DMS153 treated with DMSO at 0.1 percent for 48 hours (cell line): Measurements from ENCODE around the gene PIEZO1.

ENCODE experiments used
- DNase-seq: peaks from one replicate; lab custom pipeline; 2025; ENCODE audit not compliant: unreplicated experiment; lab: John Stamatoyannopoulos, UW

PIEZO1 gene

DNA sequence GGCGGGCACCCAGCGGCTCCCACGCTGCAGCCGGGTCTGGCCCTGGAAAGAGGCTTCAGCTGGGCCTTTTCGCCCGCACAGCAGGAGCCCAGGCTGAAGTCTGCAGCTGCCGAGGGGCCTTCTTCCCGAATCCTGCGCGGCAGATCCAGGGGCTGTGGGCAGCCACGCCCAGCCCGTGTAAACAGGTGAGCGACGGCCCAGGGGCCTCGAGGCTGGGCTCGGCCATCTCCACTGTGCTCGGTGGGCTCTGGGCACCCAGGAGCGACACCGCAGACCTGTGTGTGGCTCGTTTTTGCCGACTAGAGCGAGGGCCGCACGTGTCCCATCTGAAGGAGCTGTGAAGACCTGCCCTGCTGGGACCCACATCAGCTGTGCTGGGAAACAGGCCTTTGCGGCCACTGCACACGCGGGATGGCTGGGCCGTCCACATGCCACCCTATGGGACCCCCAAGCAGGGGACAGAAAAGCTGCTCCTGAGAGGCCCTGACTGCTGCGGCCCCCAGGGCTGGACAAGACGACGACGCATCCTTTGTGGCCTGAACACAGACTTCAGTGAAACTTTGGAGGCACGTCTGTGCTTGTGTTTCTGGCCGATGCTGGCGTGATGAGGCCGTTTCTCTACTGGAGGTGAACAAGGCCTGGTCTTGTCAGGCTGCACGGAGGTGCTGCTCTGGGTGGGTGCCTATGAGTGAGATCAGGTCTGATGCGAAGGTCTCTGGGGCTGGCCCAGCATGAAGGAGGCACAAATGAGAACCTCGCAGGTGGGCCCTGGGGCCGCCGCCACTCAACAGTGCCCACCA is 31.9 kb upstream of the PIEZO1 start:
- DNase-seq: no peak

DNA sequence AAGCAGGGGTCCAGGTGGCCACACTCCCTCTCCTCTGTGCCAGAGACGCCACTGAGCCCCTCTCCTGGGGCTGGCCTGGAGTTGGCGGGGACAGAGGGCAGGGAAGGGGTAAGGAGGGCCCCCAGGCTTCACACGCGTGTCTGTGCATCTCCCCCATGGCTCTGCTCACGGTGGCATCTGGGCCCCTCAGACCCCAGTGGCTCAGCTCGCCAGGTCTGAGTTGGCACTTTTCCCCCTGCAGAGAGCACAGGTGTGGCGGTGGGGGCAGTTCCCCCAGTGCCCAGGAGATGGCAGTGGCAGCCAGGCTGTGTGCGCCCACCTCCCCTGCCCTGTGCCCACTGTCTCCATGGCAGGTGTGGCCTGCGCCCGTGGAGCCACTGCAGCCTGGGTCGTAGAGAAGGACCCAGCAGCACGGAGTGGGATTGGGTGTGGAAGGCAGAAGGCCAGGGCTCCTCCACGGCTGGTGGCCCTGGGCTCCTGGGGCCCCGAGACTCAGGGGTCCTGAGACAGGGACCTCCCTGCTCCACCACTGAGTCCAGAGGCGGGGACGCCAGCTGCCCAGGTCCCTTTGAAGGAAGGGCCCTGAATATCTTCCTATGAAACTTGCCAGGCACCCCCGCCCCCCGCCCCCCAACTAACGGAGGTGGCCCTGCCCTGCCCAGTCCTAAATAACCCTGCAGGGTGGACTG is 31.0 kb upstream of the PIEZO1 start:
- DNase-seq: peak; percentile 40

DNA sequence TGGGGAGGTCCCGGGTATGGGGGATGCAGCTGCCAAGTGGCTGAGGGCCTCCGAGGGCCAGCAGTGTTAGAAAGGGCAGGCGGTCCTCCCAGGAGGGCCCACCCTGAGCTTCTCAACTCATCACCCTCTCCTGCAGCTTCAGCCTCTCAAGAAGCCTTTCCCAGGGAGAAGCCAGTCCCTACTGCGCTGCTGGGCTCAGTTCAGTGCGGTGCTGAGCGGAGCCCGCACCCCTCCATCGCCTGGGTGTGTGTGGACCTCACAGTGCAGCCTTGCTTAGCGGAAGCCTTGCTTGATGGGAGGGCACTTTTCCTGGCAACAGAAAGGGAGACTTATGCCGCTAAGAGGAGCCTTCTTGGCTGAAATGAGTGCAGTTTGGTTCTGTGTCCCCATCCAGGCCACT is 30.2 kb upstream of the PIEZO1 start:
- DNase-seq: no peak

DNA sequence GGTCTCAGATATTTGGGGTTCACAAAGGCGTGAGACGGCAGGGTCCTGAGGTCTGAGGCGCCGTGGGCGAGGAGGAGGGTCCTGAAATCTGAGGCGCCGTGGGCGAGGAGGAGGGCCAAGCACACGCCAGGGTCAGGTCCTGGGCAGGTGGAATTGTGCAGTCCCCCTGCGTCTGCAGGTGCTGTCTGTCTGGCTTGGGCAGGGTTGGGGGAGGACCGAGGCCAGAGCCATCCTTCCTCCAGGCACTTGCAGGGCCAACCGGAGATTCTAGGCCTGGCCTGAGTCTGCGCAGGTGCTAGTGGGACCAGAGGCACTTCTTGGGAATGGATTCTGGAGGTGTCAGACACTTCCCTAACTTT is 29.1 kb upstream of the PIEZO1 start:
- no peak for DNase-seq

DNA sequence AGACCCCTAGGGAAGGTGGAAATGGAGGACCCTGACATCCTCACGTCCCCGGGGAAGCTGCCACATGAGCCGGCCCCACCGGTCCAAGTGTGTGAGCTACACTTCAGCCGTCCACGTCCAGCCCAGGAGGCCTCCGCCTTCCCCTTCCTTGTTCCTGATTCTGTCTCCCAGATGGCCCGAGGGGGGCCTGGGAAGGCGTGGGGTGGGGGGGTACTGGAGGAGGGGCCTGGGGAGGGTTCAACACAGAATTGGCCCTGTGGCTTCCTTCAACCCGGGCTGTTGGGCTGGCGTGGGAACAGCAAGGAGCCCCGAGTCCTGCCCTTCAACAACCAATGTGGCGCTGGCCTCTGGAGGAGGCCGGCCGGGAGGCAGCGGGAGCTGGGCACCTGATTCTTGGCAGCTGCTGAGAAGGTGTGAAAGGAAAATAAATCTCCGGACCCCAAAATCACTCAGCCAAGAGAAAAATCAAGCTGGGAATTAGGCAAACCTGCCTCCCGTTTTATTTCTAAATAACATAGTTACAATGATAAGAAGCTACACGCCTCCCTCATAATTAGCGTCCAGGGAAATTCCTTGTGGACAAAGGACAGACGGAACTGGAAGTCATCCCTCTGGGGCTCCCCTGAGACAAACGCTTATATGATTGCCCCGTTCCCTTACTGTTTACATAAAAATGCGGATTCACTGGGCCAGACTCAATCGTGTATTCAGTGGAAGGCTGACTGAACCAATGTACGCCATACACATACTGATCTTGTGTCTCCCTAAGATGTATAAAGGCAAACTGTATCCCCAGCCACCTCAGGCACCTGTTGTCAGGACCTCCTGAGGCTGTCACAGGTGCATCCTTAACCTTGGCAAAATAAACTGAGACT is 28.5 kb upstream of the PIEZO1 start:
- DNase-seq: peak; percentile 10

DNA sequence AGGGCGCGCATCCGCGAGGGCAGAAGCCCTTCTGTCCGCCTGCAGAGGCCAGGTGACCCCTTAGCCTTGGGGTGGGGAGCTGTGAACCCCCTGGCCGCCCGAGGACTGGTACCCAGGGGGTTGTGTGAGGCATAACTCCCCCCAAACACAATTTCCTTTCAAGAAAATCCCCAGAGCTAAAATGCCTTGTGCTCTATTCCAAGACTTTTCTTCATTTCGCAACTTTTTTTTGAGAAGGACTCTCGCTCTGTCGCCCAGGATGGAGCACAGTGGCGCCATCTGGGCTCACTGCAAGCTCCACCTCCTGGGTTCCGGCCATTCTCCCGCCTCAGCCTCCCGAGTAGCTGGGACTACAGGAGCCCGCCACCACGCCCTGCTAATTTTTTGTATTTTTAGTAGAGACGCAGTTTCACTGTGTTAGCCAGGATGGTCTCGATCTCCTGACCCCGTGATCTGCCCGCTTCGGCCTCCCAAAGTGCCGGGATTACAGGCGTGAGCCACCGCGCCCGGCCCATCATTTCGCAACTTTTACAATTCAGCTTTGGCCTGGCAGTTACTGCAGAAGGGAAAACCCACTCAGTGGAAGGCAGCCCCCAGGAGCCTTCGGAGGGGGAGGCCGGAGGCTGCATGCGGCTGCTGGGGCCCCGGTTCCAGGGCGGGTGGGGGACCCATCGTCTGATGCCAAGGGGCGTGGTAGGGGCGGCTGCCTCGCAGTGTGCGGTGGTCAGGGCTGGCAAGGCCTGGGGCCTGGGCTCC is 27.7 kb upstream of the PIEZO1 start:
- DNase-seq: no peak

DNA sequence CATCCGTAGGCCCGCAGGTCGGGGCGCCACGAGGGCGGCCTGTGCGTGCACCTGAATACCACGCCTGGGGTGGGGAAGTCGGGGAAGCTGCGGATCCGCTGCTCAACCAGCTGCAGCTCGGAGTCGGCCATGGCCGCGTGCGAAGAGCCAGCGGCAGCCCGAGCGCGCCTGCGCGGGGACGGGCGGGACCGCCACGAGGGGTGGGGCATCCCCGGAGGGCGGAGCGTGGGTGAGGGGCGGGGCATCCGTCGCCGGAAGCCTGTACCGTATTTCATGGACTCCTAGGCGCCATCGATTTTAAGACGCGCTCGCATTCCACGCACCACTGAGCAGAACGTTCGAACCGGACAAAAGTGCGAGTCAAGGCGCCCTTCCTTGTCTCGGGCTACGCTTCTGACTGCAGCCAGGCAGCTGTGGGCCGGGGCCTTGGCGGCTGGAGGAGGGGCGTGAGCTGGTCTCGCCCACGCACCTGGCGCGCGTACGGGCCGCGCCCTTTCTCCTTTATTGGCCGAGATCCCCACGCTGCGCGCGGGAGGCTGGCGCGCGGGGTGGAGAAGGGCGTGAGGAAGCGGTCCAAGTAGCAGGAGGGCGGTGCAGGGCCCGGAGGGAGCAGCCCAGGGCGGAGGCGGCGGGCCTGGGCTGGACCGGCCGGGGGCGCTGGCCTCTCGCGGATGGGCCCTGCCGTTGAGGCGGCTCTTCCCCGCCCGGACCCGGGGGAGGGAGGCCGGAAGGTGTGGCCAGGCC is 26.9 kb upstream of the PIEZO1 start, which contains the start of gene APRT:
Gene APRT (minus strand): TSS at position 160 of the 744 bp plus-strand sequence. CDS start 29 bp downstream, at position 131.
- DNase-seq: peak; percentile 73

DNA sequence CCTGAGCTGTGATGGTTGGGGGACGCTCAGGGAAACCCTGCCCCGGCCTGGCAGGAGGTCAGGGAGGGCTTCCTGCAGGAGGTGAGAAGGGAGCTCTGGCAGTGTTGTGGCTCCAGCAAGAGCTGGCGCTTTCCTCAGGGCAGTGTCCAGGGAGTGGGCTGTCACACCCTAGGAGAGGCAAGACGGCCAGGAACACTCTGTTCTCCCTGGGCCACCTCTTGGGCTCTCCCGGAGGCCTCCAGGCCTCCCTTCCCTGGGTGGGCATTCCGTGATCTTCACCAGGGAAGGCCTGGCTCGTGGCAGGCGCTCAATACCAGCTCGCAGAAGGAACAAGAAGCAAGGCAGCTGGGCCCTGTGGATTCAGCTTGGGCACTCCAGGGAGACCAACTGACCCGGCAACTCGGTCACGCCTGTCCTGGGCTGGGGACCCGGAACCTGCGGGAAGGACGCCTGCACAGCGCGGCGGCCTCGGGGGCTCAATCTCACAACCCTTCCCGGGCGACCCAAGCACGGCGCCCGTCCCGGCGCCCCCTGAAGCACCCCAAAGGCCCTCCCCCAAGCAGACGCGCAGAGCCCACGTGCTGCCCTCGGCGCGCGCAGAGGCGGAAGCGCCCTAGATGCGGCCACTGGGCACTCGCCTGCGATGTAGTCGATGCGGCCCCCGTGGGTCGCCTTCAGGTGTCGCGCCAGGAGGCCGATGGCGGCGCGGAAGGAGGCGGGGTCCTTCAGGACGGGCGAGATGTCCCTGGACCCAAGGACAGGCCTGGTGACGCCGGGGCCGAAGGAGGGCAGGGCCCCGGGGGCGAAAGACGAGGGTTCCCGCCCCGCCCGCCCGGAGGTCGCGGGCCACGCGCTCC is 26.1 kb upstream of the PIEZO1 start:
- peak; percentile 18 for DNase-seq

DNA sequence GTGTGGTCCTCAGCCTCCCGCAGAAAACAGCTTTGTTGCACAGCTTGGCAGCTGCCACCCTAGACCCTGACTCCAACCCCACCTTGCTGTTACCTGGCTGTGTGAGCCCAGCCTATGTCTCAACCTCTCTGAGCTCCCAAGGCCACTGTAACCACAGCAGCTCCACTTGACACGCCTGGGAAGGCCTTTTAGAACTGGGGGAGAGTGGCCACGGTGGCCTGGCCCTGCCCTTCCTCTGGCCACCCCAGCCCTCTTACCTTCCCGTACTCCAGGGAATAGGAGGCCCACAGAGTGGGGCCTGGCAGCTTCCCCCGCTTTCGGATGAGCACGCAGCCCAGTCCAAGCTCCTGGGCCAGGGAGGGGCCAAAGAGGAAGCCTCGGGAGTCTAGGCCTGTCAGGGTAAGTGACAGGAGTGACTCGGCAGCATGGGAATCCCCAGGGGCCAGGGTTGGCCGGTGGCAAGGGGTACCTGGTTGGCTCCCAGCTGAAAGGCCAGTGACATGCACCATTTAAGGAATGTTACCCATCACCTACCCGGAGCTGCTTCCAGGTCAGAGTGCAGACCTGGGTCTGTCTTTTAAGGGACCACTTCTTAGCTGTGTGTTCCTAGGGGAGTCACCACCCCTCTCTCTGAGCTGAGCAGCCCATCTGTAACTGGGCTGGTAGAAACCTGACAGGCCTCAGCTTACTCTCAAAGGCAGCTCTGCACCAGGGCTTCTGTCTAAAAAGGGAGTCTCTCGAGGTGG is 25.3 kb upstream of the PIEZO1 start:
- DNase-seq: no peak

DNA sequence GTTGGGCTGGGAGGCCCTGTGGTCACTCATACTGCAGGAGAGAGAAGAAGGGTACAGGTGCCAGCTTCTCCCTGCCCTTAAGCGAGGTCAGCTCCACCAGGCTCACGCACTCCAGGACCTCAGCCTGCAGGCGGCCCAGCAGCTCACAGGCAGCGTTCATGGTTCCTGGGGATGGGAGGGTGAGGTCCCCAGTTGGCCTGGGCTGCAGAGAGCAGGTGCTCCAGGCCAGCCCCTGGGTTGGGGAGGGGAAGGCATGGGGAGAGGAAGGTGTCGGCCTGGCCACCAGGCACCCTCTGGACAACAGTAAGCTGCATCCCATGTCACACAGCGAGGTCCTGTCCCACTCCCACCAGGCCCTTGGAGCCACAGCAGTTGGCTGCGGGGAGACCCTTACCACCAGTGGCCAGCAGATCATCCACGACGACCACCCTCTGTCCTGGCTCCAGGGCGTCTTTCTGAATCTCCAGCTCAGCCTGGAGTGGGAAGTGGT is 24.7 kb upstream of the PIEZO1 start:
- DNase-seq: no peak

DNA sequence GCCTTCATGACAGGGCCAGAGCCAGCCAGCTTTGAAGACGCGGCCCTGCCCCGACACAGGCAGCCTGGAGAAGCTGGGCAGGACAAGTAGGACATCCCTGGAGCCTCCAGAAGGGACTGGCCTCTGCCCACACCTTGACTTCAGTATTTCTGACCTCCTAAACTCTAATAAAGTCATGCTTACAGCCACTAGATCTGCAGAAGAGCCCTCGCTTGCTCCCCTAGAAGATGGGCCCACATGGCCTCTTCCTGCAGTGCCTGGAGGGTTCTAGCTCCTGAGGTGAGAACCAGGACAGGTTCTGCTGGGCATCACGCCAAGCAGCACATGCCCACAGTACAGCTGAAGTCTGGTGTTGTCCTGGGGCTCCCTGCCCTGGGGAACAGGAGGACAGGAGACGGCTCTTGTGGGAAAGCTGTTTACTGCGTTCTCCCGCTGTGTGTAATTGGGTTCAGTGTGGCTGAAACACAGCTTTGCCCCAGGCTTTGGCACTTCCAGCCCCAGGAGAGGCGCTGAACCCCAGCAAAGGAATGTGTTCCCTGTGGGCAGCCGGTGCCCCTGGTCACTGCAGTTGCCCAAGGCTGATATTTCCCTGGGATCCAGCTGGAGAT is 24.2 kb upstream of the PIEZO1 start:
- DNase-seq: no peak

DNA sequence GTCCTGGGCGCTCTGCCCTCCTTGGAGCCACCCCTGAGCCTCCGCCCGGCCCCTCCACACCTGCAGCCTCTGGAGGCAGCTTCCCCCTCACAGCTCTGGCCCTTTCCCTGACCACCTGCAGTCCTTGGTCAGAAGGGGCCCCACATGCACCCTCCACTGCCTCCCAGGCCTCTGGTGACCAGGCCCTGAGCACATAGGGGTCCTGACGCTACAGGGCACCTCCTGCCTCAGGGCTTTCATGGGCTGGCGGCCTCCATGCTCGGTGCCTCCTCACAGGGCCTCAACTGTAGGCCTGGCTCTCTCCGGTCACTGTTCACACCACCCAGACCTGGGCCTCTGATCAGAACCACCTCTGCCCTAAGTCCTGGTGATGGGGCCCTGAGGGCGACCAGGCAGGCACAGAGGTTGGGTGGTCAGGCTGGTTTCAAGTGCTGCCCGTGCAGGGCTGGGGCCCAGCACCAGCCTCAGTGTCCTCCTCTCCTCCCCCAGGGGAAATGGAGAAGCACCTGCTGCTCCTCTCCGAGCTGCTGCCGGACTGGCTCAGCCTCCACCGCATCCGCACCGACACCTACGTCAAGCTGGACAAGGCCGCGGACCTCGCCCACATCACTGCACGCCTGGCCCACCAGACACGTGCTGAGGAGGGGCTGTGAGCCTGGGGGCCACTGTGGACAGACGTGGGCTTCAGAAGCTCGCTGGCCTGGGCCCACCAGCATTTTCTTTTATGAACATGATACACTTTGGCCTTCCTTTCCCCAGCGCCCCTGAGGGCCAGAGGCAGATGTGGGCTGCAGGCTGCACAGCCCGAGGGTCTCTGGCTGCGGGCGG is 22.8 kb upstream of the PIEZO1 start:
- DNase-seq: no peak

DNA sequence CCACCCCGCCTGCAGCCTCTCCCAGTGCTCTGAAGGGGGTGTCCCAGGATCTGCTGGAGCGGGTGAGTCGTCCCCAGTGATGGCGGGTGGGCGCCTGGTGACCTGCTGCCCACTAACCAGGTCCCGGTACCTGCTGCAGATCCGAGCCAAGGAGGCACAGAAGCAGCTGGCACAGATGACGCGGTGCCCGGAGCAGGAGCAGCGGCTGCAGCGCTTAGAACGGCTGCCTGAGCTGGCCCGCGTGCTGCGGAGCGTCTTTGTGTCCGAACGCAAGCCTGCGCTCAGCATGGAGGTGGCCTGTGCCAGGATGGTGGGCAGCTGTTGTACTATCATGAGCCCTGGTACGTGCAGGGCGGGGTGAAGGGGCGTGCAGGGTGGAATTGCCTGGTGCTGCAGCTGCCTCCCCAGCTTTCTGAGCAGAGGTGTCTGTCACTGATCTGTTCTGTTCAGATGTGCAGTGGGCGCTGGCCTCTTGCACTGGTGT is 22.2 kb upstream of the PIEZO1 start:
- no peak for DNase-seq

DNA sequence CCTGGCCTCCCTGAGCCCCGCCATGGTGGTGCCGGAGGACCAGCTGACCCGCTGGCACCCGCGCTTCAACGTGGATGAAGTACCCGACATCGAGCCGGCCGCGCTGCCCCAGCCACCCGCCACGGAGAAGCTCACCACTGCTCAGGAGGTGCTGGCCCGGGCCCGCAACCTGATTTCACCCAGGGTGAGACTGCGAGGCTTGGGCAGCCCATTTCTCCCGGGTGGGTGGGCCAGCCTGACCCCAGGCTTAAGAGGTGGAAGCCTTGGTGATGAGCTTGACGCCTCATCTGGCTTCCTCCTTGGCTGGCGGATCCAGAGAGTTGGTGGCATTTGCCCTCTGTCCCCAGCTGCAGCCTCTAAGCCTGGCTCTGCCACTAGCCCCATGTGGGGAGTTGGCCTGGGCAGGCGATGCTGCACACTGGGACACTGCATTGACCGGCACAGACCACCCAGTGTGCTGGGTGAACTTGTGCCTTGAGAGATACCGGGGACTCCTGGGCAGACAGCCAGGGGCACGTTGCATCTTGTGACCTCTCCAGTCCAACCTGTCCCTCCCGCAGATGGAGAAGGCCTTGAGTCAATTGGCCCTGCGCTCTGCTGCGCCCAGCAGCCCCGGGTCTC is 21.6 kb upstream of the PIEZO1 start:
- no peak for DNase-seq

DNA sequence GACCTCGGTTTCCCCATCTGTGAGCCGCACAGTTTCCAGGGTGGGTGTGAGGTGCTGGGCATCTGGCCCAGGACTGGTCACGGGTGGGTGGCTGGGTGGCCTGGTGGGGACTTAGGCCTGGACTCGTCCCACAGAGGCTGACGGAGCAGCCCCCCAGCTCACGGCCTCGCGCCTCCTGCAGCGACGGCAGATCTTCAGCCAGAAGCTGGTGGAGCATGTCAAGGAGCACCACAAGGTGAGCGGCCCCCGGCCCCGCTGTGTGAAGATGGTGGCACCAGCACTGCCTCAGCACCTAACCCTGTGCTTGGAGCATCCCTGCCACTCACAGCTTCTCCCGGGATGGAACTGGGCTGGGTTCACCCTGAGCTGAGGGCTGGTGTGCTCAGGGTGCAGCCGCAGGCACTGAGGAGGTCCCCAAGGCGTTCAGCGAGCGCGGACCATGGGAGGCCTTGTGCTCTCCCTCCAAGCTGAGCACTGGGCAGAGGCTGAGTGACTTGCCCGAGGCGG is 20.9 kb upstream of the PIEZO1 start:
- DNase-seq: no peak

DNA sequence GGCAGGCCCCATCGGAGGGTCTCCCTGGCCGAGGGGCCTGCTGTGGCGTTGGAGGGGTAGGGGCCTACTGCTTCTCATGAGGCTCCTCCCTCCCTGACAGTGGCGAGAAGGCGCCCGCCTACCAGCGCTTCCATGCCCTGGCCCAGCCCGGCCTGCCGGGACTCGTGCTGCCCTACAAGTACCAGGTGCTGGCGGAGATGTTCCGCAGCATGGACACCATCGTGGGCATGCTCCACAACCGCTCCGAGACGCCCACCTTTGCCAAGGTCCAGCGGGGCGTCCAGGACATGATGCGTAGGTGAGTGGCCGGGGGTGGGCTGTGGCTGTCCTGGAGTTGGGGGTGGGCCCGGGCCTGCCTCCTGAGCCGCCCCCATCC is 20.3 kb upstream of the PIEZO1 start:
- no peak for DNase-seq
